ENCODE data around the gene B3GALT4.

DNA sequence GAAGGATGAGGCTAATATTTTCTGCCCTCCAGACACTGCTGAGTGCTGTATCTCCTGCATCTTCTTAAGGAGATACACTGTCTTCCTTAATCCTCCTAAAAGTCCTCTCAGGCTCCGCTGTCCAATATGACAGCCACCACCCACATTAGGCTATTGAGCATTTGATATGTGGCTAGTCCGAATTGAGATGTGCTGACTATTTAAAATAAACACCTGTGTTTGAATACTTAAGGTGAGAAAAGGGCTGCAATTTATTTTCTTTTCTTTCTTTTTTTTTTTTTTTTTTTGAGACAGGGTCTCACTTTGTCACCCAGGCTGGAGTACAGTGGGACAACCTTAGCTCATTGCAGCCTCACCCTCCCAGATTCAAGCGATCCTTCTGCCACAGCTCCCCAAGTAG lies 25.0 kb downstream of the B3GALT4 start:
- TF ChIP-seq, protein P1, sequence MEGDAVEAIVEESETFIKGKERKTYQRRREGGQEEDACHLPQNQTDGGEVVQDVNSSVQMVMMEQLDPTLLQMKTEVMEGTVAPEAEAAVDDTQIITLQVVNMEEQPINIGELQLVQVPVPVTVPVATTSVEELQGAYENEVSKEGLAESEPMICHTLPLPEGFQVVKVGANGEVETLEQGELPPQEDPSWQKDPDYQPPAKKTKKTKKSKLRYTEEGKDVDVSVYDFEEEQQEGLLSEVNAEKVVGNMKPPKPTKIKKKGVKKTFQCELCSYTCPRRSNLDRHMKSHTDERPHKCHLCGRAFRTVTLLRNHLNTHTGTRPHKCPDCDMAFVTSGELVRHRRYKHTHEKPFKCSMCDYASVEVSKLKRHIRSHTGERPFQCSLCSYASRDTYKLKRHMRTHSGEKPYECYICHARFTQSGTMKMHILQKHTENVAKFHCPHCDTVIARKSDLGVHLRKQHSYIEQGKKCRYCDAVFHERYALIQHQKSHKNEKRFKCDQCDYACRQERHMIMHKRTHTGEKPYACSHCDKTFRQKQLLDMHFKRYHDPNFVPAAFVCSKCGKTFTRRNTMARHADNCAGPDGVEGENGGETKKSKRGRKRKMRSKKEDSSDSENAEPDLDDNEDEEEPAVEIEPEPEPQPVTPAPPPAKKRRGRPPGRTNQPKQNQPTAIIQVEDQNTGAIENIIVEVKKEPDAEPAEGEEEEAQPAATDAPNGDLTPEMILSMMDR (IDR thresholded peaks at IDR 0.05): no peak
- no peak for TF ChIP-seq POLR2A (IDR thresholded peaks at IDR 0.05)
